Mucosa of rectum (tissue), 2 donors: ENCODE data around the gene DUOXA2.

Source experiments
- H3K27ac ChIP-seq, 2 donors: one replicate each; pipeline ENCODE4 v1.7.0; 2013; ENCODE audit warnings: inconsistent platforms in 2 of 2, low read depth in 2 of 2, low read length in 2 of 2
- H3K27me3 ChIP-seq, 2 donors: one replicate each; pipeline ENCODE4 v1.7.0; 2013; ENCODE audit warnings: low read length in 2 of 2; ENCODE audit not compliant: control insufficient read depth in 2 of 2, insufficient read depth in 2 of 2
- H3K36me3 ChIP-seq, 2 donors: one replicate each; pipeline ENCODE4 v1.7.0; 2013; ENCODE audit warnings: low read length in 2 of 2; ENCODE audit not compliant: control insufficient read depth in 2 of 2, insufficient read depth in 2 of 2
- H3K4me1 ChIP-seq, 2 donors: one replicate each; pipeline ENCODE4 v1.7.0; 2013; ENCODE audit warnings: low read length in 2 of 2, mild to moderate bottlenecking in 1 of 2; ENCODE audit not compliant: control insufficient read depth in 2 of 2, insufficient read depth in 2 of 2
- H3K4me3 ChIP-seq, 2 donors: one replicate each; pipeline ENCODE4 v1.7.0; 2013; ENCODE audit warnings: low read length in 2 of 2
- H3K9ac ChIP-seq, 2 donors: one replicate each; pipeline ENCODE4 v1.7.0; 2013; ENCODE audit warnings: low read length in 2 of 2, low read depth in 1 of 2, mild to moderate bottlenecking in 1 of 2
- H3K9me3 ChIP-seq, 2 donors: one replicate each; pipeline ENCODE4 v1.7.0; 2013; ENCODE audit warnings: low read length in 2 of 2; ENCODE audit not compliant: control insufficient read depth in 2 of 2
- donor health status: healthy.
- donor health status: Normal muscosa, but diverticular disease.

The DUOXA2 gene

DNA sequence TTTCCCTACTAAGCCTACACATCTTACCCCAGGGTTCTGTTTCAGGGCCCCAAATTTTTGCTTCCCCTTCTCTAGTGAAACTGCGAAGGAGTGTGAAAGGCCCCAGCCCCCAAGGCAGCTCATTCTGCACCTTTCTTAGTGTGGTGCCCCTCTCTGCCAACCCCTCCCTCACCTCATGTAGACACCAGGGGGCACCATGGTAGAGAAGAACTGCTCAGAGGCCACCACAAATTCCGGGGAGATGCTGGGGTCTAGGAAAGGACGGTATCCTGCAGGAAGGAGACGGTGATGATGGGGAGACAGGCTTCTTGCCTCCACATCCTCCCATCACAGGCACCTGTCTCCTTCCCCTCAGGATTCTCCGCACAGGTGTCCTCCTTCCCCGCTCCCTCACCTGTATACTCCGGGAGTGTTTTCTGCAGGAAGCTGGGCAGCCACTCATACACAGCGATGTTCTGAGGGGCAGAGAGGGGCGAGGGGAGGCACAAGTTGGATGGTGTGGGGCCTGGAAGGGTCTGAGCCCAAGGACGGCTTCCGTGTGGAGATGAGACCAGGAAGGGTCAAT, 3.8 kb upstream of the DUOXA2 start:
- Histone ChIP-seq H3K9ac (no peak overlapping the region), H3K36me3 (no peaks in the 10 kb centered on the region), H3K27me3 (peaks cover 33 to 47% of the 10 kb centered on the region in 2 donors), H3K4me1 (peaks cover 15 to 16% of the 10 kb centered on the region in 2 donors), H3K9me3 (no peaks in the 10 kb centered on the region), H3K27ac (no peak overlapping the region), H3K4me3 (no peak overlapping the region)

DNA sequence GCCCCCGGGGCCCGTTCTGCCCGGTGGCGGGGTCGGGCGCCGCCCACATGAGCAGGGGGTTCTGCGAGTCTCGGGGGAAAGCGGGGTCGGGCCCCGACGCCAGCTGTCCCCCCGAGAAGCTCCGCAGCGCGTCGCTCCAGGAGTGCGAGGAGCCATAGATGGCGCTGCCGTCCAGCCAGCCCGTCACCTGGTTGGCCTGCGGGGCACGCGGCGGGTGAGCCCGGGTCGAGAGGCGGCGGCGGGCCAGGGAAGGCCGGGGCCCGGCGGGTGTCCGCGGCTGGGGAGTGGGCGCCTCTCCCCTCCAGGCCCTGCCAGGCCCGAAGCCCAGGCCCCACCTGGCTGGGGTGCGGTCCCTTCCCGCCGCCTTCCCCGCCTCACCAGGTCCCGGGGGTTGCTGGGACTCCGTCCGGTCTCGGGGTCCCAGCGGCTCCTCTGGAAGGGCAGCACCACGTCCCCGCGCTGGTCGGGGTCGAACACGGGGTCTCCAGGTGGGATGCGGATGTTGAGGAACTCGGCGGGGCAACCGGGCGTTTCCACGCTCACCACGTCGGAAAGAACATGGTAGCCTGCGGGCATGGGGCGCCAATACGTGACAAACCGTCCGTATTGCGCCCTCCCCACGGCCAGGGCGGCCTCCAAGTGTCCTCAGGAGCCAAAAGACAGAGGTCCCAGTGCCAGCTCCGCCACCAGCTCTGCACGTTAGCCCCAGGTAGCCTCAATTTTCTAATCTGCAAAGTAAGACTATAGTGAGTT, 2.6 kb upstream of the DUOXA2 start:
- Histone ChIP-seq H3K4me1 (peaks cover 15 to 16% of the 10 kb centered on the region in 2 donors), H3K9ac (no peak overlapping the region), H3K27ac (no peak overlapping the region), H3K27me3 (peaks cover 45 to 56% of the 10 kb centered on the region in 2 donors), H3K36me3 (no peaks in the 10 kb centered on the region), H3K9me3 (no peaks in the 10 kb centered on the region), H3K4me3 (no peak overlapping the region)

DNA sequence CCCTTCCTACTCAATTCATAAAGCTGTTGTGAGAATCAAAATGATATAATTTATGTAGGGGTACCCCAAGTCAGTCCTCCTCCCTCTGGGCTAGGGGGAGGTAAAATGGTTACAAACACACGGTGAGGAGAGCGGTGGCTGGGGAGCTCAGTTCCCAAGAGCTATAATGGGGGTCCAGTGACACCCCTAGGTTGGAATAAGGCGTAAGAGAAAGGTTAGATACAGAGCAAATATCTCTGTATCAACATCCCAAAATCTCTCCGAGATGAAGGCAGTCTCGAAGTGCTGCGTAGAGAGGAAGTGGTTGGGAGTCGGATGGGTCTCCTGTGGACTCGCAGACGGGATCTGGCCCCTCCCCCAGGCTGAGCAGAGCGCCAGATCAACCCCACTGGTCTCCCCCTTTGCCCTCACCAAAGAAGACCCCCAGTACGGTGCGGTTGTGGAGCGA, 2.0 kb upstream of the DUOXA2 start:
- H3K4me1 ChIP-seq: peaks cover 15 to 16% of the 10 kb centered on the region in 2 donors
- H3K4me3 ChIP-seq: peak overlapping the region; percentile 12 to 26
- H3K27me3 ChIP-seq: peaks cover 45 to 59% of the 10 kb centered on the region in 2 donors
- no peaks in the 10 kb centered on the region for H3K9me3 ChIP-seq
- no peak overlapping the region for H3K9ac ChIP-seq
- H3K27ac ChIP-seq: no peak overlapping the region
- no peaks in the 10 kb centered on the region for H3K36me3 ChIP-seq

DNA sequence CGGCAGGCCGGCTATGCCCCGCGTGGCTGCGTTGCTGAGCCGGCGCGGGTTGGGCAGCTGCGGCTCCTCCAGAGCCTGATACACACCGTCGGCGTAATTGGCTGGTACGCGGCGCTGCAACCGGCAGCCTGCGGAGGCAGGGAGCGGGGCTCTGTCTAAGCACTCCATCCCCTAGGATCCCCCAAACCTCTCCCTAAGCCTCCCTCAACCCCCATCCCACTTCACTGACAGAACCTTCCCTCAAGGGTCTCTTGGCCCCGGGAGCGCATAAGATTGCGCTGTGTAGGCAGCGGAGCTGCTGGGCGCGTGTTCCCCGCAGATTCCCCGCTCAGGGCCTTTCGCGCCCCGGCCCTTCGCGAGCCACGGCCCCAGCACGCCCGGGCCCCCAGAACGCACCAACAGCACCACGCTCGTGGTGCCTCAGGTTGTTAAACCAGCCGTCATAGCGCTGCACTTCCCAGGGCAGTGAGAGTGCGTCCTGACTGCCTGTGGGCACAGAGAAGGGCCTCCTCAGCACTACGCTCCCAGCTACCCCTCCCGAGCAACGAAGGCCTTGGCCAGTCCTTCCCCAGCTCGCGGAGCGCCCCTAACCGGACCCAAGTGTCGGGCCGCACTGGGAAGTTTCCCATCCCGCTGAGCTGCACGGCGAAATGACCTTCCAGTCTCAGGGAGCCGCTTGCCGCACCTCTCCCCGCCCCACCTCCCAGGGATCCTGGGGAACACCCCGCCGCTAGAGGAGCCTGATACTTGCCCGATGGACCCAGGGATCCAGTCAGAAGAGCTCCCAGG, 1.3 kb upstream of the DUOXA2 start:
- Histone ChIP-seq H3K4me1 (peaks cover 15 to 18% of the 10 kb centered on the region in 2 donors), H3K27me3 (peaks cover 51 to 65% of the 10 kb centered on the region in 2 donors), H3K27ac (no peak overlapping the region), H3K9me3 (no peaks in the 10 kb centered on the region), H3K4me3 (peak overlapping the region; percentile 12 to 37), H3K9ac (no peak overlapping the region), H3K36me3 (no peaks in the 10 kb centered on the region)

DNA sequence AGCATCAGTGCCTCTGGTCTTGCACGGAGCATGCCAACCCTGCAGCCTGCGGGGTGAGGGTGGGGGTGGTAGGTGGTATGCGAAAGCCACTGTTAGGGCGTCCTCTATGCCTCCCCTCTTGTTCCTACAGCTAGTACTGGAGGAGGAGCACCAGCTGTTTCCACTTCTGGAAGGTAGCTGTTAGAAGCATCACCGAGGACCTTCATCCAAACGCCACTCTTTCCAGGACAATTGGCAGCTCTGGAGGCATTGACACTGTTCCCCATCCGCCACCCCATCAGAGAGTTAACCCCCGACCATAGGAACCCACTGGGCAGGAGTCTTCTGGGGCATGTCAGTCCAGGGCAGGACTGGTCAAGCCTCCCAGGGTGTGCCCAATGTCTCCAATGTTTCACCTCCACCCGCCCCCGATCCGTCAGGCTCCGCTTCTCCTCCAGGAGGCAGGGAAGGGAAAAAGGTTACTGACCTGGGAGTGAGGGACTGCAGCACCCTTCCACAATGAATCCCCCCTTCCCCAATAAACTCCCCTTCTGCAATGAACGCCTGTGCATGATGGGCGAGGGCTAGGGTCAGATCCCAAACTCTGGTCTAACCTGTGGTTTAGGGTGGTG, 641 bp upstream of the DUOXA2 start:
- no peak overlapping the region for H3K4me3 ChIP-seq
- no peak overlapping the region for H3K9ac ChIP-seq
- peaks cover 15 to 18% of the 10 kb centered on the region in 2 donors for H3K4me1 ChIP-seq
- H3K36me3 ChIP-seq: no peaks in the 10 kb centered on the region
- peaks cover 51 to 65% of the 10 kb centered on the region in 2 donors for H3K27me3 ChIP-seq
- H3K27ac ChIP-seq: no peak overlapping the region
- H3K9me3 ChIP-seq: no peaks in the 10 kb centered on the region

DNA sequence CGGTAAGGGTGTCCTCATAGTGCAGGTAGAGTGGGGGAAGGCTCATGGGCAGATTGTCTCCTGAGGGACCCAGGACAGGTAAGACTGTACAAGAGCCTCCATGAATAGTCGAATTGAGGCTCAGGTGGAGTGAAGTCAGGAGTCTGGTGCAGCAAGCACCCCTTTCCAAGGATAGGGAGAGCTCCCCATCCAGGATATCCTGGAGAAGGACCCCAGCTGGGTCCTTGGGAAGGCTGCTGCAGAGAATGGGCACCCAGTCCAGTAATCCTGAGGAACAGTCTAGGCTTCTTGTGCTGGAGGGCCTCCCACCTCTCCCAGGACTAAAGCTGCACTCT, 592 bp downstream of the DUOXA2 start:
- H3K4me1 ChIP-seq: peaks cover 15 to 18% of the 10 kb centered on the region in 2 donors
- no peaks in the 10 kb centered on the region for H3K9me3 ChIP-seq
- no peak overlapping the region for H3K9ac ChIP-seq
- H3K36me3 ChIP-seq: no peaks in the 10 kb centered on the region
- peaks cover 51 to 64% of the 10 kb centered on the region in 2 donors for H3K27me3 ChIP-seq
- H3K4me3 ChIP-seq: no peak overlapping the region
- H3K27ac ChIP-seq: no peak overlapping the region

DNA sequence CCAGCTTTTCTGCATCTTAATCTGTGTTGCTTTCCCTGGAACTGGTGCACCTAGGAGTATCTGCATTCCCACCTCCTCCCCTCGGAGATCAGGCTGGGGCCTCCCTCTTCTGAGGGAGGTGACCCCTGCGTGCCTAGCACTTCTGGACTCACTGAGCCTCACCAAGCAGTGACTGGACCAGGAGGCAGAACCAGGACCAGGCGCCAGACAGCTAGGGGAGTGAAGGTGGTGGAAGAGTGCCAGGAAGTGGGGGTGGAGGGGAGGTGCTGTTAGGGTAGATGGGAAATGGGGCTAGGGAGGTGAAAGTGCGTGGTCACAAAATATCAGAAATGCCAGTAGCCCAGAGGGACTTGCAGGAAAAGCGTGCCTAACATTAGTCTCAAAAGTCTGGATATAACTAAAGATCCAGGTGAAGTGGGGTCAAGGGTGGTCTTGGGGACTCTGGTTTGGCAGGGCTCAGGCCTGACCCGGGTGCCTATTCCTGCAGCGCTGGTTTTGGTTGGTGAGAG, 1.2 kb downstream of the DUOXA2 start:
- Histone ChIP-seq H3K9ac (no peak overlapping the region), H3K27me3 (peaks cover 51 to 58% of the 10 kb centered on the region in 2 donors), H3K27ac (no peak overlapping the region), H3K4me1 (peaks cover 15 to 18% of the 10 kb centered on the region in 2 donors), H3K9me3 (no peaks in the 10 kb centered on the region), H3K36me3 (no peaks in the 10 kb centered on the region), H3K4me3 (no peak overlapping the region)

DNA sequence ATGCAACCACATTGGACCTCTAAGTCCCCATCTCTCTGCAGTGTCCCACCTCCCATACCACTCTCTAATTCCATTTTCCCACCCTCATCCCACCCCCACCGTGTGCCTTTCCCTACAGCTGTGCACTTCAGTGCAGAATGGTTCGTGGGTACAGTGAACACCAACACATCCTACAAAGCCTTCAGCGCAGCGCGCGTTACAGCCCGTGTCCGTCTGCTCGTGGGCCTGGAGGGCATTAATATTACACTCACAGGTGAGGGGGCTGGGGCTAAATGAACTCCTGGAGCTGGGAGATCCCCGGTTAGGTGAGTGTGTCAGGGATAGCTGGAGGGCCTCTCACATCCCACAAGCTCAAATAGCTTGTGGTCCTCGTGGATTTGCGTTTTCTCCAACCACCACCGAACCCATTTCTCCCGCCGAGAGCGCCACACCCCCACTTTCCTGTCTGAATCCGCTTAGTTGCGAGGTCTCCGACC, 1.9 kb downstream of the DUOXA2 start:
- H3K4me1 ChIP-seq: peaks cover 15 to 18% of the 10 kb centered on the region in 2 donors

DNA sequence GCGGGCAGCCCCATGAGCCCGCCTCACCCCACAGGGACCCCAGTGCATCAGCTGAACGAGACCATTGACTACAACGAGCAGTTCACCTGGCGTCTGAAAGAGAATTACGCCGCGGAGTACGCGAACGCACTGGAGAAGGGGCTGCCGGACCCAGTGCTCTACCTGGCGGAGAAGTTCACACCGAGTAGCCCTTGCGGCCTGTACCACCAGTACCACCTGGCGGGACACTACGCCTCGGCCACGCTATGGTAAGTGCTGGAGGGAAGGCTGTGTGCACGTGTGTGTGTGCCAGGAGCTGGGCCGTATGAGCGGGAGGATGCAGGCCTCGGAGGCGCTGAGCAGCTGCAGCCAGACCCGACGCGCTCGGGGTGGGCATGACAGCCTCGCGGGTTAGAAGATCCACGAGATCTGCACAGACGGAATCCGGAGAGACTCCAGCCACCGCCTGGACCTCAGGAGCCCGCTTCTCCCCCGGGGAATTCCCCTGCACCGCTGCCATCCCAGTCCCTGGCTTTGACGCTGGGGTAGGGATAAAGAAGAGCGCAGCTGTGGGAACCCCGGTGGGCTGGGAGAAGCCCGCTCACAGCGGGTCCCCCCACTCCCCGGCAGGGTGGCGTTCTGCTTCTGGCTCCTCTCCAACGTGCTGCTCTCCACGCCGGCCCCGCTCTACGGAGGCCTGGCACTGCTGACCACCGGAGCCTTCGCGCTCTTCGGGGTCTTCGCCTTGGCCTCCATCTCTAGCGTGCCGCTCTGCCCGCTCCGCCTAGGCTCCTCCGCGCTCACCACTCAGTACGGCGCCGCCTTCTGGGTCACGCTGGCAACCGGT, 2.6 kb downstream of the DUOXA2 start:
- Histone ChIP-seq H3K9me3 (no peaks in the 10 kb centered on the region), H3K4me1 (peaks cover 15 to 18% of the 10 kb centered on the region in 2 donors), H3K27ac (no peak overlapping the region), H3K9ac (no peak overlapping the region), H3K4me3 (no peak overlapping the region), H3K27me3 (peaks cover 50 to 57% of the 10 kb centered on the region in 2 donors), H3K36me3 (no peaks in the 10 kb centered on the region)

More for the DNA sequence above, 1.9 kb downstream of the DUOXA2 start:
- Histone ChIP-seq H3K9ac (no peak overlapping the region), H3K9me3 (no peaks in the 10 kb centered on the region), H3K4me3 (no peak overlapping the region), H3K27me3 (peaks cover 51 to 58% of the 10 kb centered on the region in 2 donors), H3K27ac (no peak overlapping the region), H3K36me3 (no peaks in the 10 kb centered on the region)
